Breast epithelium (tissue), 3 donors: ENCODE measurements around the gene CACHD1.

Experiments
- POLR2A ChIP-seq: fragments of 450-650 bp; IDR thresholded peaks from one replicate; pipeline ENCODE4 v1.6.1; 2016; ENCODE audit warnings: antibody characterized with exemption, mild to moderate bottlenecking, moderate library complexity
- POLR2AphosphoS5 ChIP-seq, 3 donors: sonication (generic); formaldehyde crosslinking; IDR thresholded peaks; one replicate each; pipeline ENCODE4 v1.6.1; 2017; ENCODE audit warnings: antibody characterized with exemption in 3 of 3
- TF ChIP-seq, protein P1 (sequence below), 3 donors: fragments of 450-650 bp; IDR thresholded peaks; one replicate each; pipeline ENCODE4 v1.5.1; 2016 to 2017; ENCODE audit warnings: antibody characterized with exemption in 3 of 3, mild to moderate bottlenecking in 3 of 3, moderate library complexity in 3 of 3

- TF ChIP-seq POLR2A (no peak), POLR2AphosphoS5 (IDR thresholded peaks at IDR 0.05) (no peak)
- TF ChIP-seq, protein P1, sequence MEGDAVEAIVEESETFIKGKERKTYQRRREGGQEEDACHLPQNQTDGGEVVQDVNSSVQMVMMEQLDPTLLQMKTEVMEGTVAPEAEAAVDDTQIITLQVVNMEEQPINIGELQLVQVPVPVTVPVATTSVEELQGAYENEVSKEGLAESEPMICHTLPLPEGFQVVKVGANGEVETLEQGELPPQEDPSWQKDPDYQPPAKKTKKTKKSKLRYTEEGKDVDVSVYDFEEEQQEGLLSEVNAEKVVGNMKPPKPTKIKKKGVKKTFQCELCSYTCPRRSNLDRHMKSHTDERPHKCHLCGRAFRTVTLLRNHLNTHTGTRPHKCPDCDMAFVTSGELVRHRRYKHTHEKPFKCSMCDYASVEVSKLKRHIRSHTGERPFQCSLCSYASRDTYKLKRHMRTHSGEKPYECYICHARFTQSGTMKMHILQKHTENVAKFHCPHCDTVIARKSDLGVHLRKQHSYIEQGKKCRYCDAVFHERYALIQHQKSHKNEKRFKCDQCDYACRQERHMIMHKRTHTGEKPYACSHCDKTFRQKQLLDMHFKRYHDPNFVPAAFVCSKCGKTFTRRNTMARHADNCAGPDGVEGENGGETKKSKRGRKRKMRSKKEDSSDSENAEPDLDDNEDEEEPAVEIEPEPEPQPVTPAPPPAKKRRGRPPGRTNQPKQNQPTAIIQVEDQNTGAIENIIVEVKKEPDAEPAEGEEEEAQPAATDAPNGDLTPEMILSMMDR (IDR thresholded peaks at IDR 0.05), result no peak
These were observed 43.2 kb upstream of the CACHD1 start for GRCh38 chr1:64426681-64427080.
